CD4-positive, alpha-beta T cell treated with Interleukin-4 for 1 hour (primary cell): ENCODE results near the gene CDH15.
"Not testable (repeated sequence)": the region's sequence is repeated elsewhere in the genome, so short reads cannot be mapped to it uniquely, and the experiment has no call there.

ENCODE experiments used
- DNase-seq, 2 donors: peaks; one replicate each; pipeline ENCODE4 v3.0.0-alpha.2; 2020 to 2022

Gene CDH15

DNA sequence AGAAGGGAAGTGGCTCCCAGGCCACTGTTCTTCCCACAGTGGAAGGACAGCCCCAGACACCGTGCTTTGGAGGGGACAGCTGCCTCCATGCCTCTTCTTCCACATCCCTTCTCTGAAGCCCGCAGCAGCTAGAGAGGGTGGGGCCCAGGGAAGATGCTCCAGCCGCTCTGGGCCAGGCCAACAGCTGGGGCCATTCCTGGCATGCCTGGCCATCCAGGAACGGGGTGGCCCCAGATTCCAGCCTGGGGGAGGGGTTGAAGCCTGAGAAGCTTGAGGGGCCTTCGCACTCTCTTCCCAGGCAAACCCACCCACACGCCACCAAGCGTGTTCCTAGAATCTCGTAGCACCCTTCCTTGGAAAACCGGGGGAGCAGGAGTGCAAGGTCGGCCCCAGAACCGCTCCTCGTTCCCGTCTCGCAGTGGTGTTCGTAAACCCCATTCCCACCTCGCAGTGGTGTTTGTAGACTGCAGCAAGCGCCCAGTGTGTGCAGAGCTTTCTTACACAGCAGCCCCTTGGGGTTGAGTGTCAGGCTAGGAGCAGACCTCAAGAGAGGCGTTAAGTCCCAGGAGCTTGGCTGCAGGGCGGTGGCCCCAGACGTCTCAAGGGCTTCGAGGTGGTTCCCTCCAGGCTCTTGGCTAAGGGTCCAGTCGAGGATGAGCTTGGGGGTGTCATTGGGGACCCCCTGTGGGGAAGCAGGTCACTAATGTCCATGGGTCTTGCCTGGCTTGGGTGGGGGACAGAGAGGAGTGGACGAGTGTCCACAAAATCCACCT is 2.7 kb downstream of the CDH15 start:
- DNase-seq: no peak

DNA sequence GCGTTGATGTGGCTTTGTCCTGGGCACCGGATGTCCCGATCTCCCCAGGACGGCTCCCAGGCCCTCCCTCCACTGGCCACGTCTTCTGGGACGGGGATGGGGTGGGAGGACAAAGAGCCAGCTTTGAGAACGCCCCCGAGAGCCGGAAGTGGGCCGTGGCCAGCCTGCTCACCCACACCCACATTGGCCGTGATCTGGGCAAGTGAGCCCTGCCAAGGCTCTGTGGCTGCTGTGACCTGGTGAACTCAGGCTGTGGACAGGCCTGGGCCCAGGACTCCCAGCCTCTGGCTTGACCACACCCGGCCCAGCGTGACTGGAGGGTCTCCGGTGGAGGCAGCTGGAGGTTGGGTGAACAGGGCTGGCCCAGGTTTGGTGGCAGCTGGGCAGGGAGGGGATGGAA is 3.3 kb downstream of the CDH15 start:
- no peak for DNase-seq

DNA sequence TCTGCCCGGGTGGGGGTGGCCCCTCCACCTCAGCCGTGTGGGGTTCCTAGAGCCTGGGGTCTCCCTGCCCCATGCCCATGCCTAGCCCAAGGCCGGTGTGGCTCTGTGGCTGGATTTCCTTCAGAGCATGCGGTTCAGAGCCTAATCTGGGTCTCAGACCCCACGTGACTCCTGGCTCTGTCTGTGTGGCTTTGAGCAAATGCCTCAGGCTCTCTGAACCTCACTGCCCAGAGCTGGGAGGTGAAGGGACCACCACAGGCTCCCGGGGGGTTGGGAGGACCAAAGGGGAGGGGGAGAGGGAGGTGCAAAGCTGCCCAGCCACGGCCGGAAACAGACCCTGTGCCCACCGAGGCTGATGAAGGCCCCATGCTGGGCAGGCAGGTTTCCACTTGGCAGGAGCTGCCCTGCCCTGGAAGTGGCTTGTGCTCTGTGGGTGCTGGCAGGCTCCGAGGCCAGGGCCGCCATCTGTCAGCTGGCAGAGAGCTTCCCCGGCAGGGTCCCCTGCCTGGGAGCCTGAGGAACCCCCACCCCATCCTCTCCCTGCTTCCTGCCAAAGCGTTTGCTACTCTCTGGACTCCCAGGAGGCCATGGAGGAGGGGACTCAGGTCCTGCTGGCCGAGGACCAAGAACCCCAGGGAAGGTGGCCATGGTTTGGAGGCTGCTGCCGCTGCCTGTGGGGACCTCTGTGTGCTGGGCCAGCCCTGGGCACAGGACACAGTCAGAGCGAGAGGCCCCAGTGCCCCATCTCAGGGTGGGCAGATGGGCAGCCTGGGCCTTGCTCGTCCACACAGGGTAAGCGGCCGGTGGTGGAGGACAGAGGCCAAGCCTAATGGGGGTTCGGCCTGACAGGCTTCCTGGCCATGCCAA is 4.0 kb downstream of the CDH15 start:
- no peak for DNase-seq

DNA sequence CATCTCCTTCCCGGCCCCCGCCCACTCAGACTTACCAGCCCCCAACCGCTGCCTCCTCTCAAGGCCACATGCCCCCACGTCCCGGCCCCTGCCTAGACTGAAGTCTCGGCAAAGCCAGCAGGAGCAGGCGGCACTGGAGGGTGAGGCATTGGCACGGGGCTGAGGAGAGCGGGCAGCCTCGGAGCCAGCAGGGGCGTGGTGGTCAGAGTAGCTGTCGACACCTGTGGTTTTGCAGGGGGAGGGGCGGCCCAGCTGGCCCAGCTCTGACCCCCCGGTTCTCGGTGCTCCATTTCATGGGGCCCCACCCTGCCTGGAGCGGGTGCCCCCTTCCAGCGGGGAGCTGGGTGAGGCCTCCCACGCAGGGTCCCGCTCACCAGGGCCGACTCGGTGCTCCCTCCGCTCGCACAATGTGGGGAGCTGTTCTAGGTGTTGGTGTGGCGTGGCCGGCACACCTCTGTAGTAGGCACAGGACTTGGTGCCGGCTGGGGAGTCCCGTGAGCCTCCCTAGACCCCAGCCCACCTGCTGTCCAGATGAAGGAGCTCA is 4.7 kb downstream of the CDH15 start:
- no peak for DNase-seq

DNA sequence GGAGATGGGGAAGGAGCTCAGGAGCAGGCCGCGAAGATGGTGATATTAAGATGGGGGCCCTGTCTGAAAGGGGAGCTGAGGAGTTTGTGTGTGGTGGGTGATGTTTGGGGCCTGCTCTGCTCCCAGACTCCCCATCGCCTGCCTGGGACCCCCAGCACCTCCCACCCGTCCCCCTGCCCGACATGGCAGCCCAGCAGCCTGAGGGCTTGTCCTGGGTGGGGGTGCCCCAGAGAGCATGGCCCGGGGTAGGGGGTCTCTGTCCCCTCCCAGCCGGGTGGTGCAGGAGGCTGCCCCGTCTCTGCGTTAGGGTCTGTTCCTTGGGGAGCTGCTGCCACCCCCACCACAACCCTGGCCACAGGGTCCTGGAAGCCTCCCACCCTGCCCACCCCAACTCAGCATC is 5.2 kb downstream of the CDH15 start:
- no peak for DNase-seq

DNA sequence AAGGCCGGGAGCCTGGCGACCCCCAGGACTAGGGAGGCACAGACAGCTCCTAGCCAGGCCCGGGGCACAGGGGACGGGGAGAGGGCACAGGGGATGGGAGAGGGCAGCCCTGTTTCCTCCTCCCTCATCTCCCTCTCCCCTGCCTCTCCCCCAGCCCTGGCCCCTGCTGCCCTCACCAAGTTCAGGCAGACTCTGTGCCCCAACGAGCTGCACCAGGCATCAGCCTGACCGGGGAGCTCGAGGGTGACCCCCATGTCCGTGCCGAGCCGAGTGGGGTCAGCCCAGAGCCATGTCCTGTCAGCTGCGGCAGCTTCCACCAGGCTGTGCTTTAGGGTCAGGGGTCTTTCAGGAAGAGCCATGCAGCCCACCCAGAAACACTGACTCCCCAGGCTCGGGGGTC is 6.0 kb downstream of the CDH15 start:
- DNase-seq: no peak

DNA sequence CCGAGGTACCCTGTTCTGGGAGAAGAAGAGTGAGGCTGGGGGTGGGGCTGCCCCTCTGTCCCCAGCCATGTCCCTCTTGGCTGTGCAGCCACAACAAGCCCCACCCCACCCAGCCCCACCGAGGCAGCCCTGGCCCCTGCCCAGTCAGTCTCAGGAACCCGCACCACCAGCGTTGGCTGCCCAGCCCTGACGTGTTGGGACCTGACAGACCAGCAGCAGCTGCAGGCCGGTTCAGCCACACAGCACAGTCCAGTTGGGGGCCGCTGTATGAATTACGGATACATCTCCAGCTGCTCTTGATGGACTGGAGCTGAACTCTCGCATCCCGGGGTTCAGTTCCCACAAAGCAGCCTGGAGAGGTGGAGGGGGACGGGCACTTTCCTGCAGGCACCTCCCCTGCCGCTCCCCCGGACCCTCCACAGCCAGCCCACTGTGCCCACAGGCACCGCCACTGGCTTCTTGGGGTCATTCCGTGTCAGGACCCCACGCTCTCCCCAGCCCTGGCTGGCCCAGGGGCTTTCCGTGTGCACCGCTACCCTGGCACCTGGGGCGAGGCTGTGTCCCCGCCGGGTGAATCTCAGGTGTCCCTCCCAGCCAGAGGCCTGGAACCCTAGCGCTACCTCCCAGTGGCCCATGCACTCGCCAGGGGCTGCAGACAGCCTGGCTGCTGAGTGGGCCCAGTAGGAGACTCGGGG is 7.1 kb downstream of the CDH15 start:
- DNase-seq: no peak

DNA sequence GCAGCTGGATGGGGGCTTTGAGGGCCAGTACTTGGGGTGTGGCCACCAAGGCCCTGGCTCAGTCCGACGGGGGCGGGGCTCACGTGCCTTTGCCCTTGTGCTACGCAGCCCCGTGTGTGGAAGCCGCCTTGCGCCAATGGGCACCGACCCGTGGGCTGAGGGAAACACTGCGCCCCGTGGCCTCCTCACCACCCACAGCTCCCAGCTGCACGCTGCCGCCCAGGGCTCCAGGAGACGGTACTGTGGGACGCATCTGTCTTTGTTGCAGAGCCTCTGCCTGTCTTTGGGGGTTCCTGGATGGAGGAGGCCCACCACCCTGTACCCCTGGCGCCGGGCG is 7.6 kb downstream of the CDH15 start:
- no peak for DNase-seq

DNA sequence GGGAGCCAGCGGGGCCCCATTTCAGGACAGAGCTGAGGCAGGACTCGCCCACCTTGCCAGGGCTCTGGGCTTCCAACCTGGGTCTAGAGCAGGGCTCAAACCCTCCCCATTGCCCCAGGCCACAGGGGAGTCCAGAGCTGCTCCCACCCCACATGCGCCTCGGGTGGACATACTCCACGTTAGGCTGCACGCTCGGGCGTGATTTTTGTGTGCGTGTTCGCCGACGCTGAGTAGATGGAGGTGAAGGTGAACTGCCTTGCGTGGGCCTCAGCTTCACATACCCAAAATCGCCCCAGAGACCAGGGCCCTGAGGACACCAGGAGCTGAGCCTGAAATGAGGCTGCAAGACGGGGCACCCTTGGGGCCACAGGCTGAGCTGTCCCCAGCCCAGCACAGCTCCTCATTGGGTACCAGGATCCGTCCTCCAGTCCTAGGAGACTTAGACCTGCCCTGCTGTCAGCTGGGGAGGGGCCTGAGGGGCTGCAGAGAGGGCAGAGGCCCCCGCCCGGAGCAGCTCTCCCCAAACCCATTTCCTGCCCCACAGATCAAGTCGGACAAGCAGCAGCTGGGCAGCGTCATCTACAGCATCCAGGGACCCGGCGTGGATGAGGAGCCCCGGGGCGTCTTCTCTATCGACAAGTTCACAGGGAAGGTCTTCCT is 8.2 kb downstream of the CDH15 start:
- no peak for DNase-seq

DNA sequence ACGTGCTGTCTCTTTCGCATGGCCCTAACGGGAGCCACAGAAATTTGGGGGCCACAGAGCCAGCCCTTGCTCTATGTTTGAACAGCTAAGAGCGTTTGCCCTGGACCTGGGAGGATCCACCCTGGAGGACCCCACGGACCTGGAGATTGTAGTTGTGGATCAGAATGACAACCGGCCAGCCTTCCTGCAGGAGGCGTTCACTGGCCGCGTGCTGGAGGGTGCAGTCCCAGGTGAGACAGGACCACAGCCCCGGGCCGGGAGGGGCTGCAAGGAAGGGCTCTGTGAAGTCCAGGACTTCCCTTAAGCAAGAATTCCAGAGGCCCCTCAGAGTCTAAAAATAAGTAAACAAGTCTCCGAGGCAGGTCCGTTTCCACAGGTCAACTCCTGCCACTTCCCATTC is 11.9 kb downstream of the CDH15 start:
- DNase-seq: no peak

DNA sequence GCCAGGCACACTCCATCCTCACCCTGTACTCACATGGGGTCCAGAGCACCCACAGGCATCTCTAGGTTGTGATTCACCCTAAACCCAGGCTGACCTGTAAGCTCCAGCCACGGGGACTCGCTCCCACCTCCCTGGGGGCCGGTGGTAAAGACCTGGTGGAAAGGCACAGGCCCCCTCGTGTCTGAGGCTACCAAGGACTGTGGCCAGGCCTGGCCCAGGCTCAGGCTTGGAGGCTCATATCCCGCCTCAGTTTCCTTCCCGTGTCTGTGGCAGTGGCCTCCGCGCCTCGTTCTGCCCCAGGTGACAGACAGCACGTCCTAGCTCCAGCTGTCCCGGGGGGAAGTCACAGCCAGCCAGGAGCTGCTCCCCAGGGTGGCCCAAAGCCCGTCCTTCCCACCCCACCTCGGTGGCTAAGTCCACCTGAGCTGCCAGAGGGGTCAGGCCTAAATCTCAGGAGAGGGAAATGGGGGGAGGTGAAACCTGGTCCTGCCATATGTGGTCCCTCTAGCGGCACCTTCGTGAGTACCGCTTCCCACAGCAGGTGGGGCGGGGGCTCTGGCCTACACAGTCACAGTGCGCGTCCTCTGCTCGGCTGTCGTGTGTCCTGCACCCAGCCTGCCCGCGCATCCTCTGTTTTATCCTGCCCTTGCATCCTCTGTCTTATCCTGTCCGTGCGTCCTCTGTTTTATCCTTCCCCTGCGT is 12.6 kb downstream of the CDH15 start:
- no peak for DNase-seq

DNA sequence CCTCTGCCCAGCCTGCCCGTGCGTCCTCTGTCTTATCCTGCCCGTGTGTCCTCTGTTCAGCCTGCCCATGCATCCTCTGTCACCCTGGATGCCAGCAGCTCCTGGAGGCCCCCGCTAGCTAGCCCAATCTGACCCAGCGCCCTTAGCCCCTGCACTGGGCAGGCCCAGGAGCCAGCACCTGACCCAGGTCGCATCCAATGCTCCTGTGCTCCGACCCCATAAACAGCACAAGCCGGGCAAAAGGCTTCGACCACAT is 13.1 kb downstream of the CDH15 start:
- no peak for DNase-seq

DNA sequence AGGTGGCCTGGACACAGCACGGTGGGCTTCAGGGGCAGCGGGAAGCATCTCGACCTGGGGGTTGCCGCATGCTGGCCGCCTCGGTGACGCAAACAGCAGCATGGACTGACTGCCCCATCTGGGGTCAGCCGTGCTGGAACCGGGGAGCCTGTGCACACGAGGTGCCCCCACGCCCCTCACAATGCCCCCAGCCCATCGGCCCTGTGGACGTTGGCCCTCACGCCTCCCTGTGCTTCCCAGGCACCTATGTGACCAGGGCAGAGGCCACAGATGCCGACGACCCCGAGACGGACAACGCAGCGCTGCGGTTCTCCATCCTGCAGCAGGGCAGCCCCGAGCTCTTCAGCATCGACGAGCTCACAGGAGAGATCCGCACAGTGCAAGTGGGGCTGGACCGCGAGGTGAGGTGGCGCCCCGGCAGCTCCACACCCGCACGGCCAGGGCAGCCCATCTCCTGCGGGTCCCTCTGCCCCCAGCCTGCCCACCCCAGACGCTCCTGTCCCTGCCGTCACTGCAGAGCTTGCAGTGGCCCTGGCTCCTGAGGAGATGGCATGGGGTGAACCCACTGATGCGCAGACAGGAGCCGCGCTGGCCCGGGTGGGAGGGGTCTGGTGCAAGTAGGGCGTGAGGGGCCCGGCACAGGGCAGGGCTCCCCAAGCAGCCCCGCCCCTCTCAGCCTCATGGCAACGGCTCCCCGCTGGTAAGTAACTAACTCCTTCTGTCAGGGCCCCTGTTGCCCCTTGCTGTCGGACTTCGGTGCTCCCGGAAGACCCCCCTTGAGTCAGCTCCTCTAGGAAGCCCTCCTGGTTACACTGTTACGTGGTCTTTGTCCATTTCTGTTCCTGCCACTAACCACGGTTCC is 13.6 kb downstream of the CDH15 start:
- DNase-seq: no peak

DNA sequence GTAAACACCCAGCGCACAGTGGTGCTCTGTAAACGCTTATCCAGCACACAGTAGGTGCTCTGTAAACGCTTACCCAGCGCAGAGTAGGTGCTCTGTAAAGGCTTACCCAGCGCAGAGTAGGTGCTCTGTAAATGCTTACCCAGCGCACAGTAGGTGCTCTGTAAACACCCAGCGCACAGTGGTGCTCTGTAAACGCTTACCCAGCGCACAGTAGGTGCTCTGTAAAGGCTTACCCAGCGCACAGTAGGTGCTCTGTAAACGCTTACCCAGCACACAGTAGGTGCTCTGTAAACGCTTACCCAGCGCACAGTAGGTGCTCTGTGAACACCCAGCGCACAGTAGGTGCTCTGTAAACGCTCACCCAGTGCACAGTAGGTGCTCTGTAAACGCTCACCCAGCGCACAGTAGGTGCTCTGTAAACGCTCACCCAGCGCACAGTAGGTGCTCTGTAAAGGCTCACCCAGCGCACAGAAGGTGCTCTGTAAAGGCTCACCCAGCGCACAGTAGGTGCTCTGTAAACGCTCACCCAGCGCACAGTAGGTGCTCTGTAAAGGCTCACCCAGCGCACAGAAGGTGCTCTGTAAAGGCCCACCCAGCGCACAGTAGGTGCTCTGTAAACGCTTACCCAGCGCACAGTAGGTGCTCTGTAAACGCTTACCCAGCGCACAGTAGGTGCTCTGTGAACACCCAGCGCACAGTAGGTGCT is 14.5 kb downstream of the CDH15 start:
- not testable (repeated sequence) for DNase-seq

DNA sequence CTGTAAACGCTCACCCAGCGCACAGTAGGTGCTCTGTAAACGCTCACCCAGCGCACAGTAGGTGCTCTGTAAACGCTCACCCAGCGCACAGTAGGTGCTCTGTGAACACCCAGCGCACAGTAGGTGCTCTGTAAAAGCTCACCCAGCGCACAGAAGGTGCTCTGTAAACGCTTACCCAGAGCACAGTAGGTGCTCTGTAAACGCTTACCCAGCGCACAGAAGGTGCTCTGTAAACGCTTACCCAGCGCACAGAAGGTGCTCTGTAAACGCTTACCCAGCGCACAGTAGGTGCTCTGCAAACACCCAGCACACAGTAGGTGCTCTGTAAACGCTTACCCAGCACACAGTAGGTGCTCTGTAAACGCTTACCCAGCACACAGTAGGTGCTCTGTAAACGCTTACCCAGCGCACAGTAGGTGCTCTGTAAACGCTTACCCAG is 15.1 kb downstream of the CDH15 start:
- peak in 1 of 2 donors; percentile 23 for DNase-seq

DNA sequence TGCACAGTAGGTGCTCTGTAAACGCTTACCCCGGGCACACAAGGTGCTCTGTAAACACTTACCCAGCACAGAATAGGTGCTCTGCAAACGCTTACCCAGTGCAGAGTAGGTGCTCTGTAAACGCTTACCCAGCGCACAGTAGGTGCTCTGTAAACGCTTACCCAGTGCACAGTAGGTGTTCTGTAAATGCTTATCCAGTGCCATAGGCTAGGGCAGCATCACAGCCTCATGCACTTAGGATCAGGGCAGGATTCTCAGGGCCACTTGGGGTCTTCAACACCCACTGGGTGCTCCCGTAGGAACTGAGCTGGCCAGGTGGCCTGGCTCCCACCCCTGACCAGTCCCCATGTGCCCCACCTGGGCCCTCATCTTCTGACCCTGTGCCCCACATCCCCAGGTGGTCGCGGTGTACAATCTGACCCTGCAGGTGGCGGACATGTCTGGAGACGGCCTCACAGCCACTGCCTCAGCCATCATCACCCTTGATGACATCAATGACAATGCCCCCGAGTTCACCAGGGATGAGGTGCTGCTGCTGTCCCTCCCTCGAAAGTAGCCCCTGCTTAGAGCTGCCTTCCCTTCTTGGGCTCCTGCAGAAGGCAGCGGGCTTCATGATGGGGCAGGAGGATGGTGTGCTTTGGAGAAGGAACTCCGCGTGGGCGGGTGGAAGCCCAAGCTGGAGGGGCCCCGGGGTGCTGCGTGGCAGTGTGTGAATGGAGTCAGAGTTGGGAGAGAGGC is 15.7 kb downstream of the CDH15 start:
- DNase-seq: peak in 1 of 2 donors; percentile 27

DNA sequence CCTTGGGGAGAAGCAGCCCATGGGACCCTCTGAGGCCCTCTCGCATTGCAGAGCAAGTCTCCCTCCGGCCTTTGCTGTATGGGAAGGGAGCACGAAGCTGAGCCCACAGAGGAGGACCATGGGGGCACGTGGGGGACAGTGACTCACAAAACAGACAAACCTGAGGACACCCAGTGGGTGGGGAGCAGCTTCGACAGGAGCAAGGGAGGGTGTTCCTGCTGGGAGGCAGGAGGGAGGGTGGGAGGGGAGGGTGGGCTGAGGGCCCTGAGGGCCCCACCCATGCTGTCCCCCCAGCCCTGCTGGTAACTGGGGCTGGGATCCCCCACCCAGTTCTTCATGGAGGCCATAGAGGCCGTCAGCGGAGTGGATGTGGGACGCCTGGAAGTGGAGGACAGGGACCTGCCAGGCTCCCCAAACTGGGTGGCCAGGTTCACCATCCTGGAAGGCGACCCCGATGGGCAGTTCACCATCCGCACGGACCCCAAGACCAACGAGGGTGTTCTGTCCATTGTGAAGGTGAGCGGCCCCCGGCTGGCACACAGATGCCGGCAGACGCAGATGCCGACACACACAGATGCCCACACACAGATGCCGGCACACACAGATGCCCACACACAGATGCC is 16.3 kb downstream of the CDH15 start:
- DNase-seq: no peak

DNA sequence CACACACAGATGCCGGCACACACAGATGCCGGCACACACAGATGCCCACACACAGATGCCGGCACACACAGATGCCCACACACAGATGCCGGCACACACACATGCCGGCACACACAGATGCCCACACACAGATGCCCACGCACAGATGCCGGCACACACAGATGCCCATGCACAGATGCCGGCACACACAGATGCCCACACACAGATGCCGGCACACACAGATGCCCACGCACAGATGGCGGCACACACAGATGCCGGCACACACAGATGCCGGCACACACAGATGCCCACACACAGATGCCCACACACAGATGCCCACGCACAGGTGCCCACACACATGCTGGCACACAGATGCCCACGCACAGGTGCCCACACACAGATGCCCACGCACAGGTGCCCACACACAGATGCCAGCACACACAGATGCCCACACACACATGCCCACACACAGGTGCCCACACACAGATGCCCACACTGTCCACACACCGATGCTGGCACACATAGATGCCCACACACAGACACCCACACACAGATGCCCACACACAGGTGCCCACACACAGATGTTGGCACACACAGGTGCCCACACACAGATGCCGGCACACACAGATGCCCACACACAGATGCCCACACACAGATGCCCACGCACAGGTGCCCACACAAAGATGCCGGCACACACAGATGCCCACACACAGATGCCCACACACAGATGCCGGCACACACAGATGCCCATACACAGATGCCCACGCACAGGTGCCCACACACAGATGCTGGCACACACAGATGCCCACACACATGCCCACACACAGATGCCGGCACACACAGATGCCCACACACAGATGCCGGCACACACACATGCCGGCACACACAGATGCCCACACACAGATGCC is 17.2 kb downstream of the CDH15 start:
- DNase-seq: not testable (repeated sequence)
